Measurements from ENCODE around the gene HNRNPF.

The HNRNPF gene

DNA sequence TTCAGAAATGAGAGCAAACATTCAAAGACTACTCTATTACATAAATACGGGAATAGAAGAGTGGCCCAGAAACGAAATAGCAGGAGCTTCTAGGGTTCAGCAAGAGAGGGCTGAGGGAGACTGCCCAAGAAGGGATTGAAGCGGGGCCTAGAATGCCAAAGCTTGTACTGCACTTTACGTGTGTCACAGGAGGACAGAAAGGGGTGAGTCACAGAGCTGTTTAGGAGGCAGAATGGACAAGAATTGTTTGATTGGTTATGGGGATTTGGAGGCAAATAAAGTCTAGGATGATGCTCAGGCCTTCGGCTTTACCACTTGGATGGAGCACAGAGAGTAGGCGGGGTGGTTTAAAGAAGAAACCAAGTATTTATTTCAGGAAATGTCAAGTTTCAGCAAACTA is 48.9 kb downstream of the HNRNPF start:
- no peak overlapping the region for H3K4me3 ChIP-seq (ENCODE audit: control insufficient read depth in 1 of 7, extremely low read depth in 1 of 7, insufficient read depth in 4 of 7, low read depth in 2 of 7, low read length in 6 of 7)
- 96% methylated on average over 5 of the region's 6 CpGs for WGBS (ENCODE audit: insufficient coverage)
- no peaks in the 10 kb centered on the region for H3K9me3 ChIP-seq (ENCODE audit: control extremely low read depth in 1 of 5, control insufficient read depth in 4 of 5, insufficient read depth in 2 of 5, low read depth in 1 of 5, low read length in 4 of 5)
- peaks cover 0 to 19% (median 11%) of the 10 kb centered on the region in 4 experiments for H3K4me1 ChIP-seq (ENCODE audit: control extremely low read depth in 1 of 4, control insufficient read depth in 4 of 4, insufficient read depth in 4 of 4, low read length in 3 of 4)
- no peaks in the 10 kb centered on the region for H3K27me3 ChIP-seq (replicated peaks in 2 of 5; ENCODE audit: control insufficient read depth in 4 of 5, insufficient read depth in 5 of 5, low read length in 4 of 5)
- no peaks in the 10 kb centered on the region for H3K36me3 ChIP-seq (ENCODE audit: control insufficient read depth in 4 of 4, insufficient read depth in 4 of 4, low read length in 3 of 4)
- ChIA-PET CTCF (interaction anchor here (0.8 to 2.1 kb wide), 5 partner anchors 10 to 155 kb away, joined by 3 to 10 read pairs (median 3); no protein-coding TSS in a partner anchor), POLR2A (interaction anchor here (0.7 kb wide), 1 partner anchor 243 kb away, joined by 3 read pairs; no protein-coding TSS in a partner anchor)
- DNase-seq: no peak
- H3K27ac ChIP-seq (ENCODE audit: insufficient read depth in 1 of 2, low read depth in 1 of 2, low read length in 2 of 2, poor library complexity in 1 of 2, severe bottlenecking in 2 of 2): no peak overlapping the region

GRCh38 chr10:43355749-43356371 is 53.1 kb downstream of the HNRNPF start:
- Histone ChIP-seq H3K27me3 (replicated peaks in 2 of 5; ENCODE audit: control insufficient read depth in 4 of 5, insufficient read depth in 5 of 5, low read length in 4 of 5) (peaks cover 0 to 6% (median 0%) of the 10 kb centered on the region in 5 experiments), H3K36me3 (ENCODE audit: control insufficient read depth in 4 of 4, insufficient read depth in 4 of 4, low read length in 3 of 4) (no peaks in the 10 kb centered on the region), H3K4me1 (ENCODE audit: control extremely low read depth in 1 of 4, control insufficient read depth in 4 of 4, insufficient read depth in 4 of 4, low read length in 3 of 4) (peaks cover 0 to 5% (median under 1%) of the 10 kb centered on the region in 4 experiments), H3K9me3 (ENCODE audit: control extremely low read depth in 1 of 5, control insufficient read depth in 4 of 5, insufficient read depth in 2 of 5, low read depth in 1 of 5, low read length in 4 of 5) (no peaks in the 10 kb centered on the region), H3K4me3 (ENCODE audit: control insufficient read depth in 1 of 7, extremely low read depth in 1 of 7, insufficient read depth in 4 of 7, low read depth in 2 of 7, low read length in 6 of 7) (no peak overlapping the region), H3K27ac (ENCODE audit: insufficient read depth in 1 of 2, low read depth in 1 of 2, low read length in 2 of 2, poor library complexity in 1 of 2, severe bottlenecking in 2 of 2) (no peak overlapping the region)
- CTCF ChIA-PET: interaction anchor here (1.5 to 2.3 kb wide), 2 partner anchors 60 to 63 kb away, joined by 3 to 7 read pairs; no protein-coding TSS in a partner anchor
- POLR2A ChIA-PET: no interaction called here
- DNase-seq: no peak
- WGBS (ENCODE audit: insufficient coverage): 91% methylated on average over 4 of the region's 4 CpGs

DNA sequence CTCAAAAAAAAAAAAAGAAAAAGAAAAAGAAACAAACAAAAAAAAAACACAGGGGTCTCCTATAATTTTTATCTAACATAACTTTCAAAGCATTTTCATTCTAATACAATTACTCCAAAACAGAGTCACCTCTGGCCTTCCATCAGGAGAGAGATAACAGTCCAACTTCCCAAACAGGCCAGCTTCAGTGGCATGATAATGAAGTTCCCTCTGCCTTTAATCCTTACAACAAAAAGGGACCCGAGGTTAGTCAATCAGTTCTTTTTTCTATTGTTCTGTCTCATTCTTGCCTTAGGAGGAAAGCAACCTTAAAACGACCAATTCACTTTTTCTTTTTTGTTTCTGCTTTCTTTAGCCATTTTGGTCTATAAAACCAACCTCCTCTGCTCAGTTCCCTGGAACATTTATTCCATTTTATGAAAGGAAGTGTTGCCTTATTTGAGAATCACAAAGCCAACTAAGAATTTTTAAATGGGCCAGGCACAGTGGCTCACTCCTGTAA is 54.1 kb downstream of the HNRNPF start:
- WGBS (ENCODE audit: insufficient coverage): no CpG with 5 or more reads among the region's 2 CpGs
- no peak overlapping the region for H3K4me3 ChIP-seq (ENCODE audit: control insufficient read depth in 1 of 7, extremely low read depth in 1 of 7, insufficient read depth in 4 of 7, low read depth in 2 of 7, low read length in 6 of 7)
- no peaks in the 10 kb centered on the region for H3K9me3 ChIP-seq (ENCODE audit: control extremely low read depth in 1 of 5, control insufficient read depth in 4 of 5, insufficient read depth in 2 of 5, low read depth in 1 of 5, low read length in 4 of 5)
- H3K27me3 ChIP-seq (replicated peaks in 2 of 5; ENCODE audit: control insufficient read depth in 4 of 5, insufficient read depth in 5 of 5, low read length in 4 of 5): peaks cover 0 to 16% (median 4%) of the 10 kb centered on the region in 5 experiments
- CTCF ChIA-PET: interaction anchor here (1.2 to 2.7 kb wide), 4 partner anchors 8 to 106 kb away, joined by 3 to 11 read pairs (median 5); no protein-coding TSS in a partner anchor
- H3K27ac ChIP-seq (ENCODE audit: insufficient read depth in 1 of 2, low read depth in 1 of 2, low read length in 2 of 2, poor library complexity in 1 of 2, severe bottlenecking in 2 of 2): no peak overlapping the region
- peaks cover 0 to 9% (median 2%) of the 10 kb centered on the region in 4 experiments for H3K4me1 ChIP-seq (ENCODE audit: control extremely low read depth in 1 of 4, control insufficient read depth in 4 of 4, insufficient read depth in 4 of 4, low read length in 3 of 4)
- no peak for DNase-seq
- no peaks in the 10 kb centered on the region for H3K36me3 ChIP-seq (ENCODE audit: control insufficient read depth in 4 of 4, insufficient read depth in 4 of 4, low read length in 3 of 4)
- POLR2A ChIA-PET: no interaction called here

DNA sequence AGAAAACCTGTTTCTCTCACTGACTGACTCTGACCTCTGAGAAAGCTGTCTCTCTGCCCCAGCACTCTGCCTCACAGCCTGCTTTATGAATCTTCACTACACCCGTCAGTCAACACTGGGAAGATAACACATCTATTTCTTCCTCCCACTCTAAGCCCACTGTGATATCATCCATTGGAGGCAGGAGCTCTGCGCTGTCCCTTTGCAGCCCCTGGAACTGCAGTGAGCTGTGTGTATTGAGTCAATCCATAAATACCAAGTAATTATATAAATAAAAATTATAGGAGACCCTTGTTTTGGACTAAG is 54.7 kb downstream of the HNRNPF start:
- Histone ChIP-seq H3K9me3 (ENCODE audit: control extremely low read depth in 1 of 5, control insufficient read depth in 4 of 5, insufficient read depth in 2 of 5, low read depth in 1 of 5, low read length in 4 of 5) (no peaks in the 10 kb centered on the region), H3K4me3 (ENCODE audit: control insufficient read depth in 1 of 7, extremely low read depth in 1 of 7, insufficient read depth in 4 of 7, low read depth in 2 of 7, low read length in 6 of 7) (no peak overlapping the region), H3K27me3 (replicated peaks in 2 of 5; ENCODE audit: control insufficient read depth in 4 of 5, insufficient read depth in 5 of 5, low read length in 4 of 5) (peaks cover 0 to 19% (median 7%) of the 10 kb centered on the region in 5 experiments), H3K4me1 (ENCODE audit: control extremely low read depth in 1 of 4, control insufficient read depth in 4 of 4, insufficient read depth in 4 of 4, low read length in 3 of 4) (peaks cover 0 to 6% (median 2%) of the 10 kb centered on the region in 4 experiments), H3K27ac (ENCODE audit: insufficient read depth in 1 of 2, low read depth in 1 of 2, low read length in 2 of 2, poor library complexity in 1 of 2, severe bottlenecking in 2 of 2) (no peak overlapping the region), H3K36me3 (ENCODE audit: control insufficient read depth in 4 of 4, insufficient read depth in 4 of 4, low read length in 3 of 4) (no peaks in the 10 kb centered on the region)
- WGBS (ENCODE audit: insufficient coverage): 60% methylated on average over 1 of the region's 2 CpGs
- DNase-seq: no peak
- CTCF ChIA-PET: interaction anchor here (1.2 to 2.7 kb wide), 4 partner anchors 9 to 106 kb away, joined by 3 to 11 read pairs (median 5); no protein-coding TSS in a partner anchor
- POLR2A ChIA-PET: no interaction called here

GRCh38 chr10:43353495-43354329 is 55.3 kb downstream of the HNRNPF start:
- Histone ChIP-seq H3K9me3 (ENCODE audit: control extremely low read depth in 1 of 5, control insufficient read depth in 4 of 5, insufficient read depth in 2 of 5, low read depth in 1 of 5, low read length in 4 of 5) (no peaks in the 10 kb centered on the region), H3K27me3 (replicated peaks in 2 of 5; ENCODE audit: control insufficient read depth in 4 of 5, insufficient read depth in 5 of 5, low read length in 4 of 5) (peaks cover 0 to 19% (median 7%) of the 10 kb centered on the region in 5 experiments), H3K27ac (ENCODE audit: insufficient read depth in 1 of 2, low read depth in 1 of 2, low read length in 2 of 2, poor library complexity in 1 of 2, severe bottlenecking in 2 of 2) (no peak overlapping the region), H3K36me3 (ENCODE audit: control insufficient read depth in 4 of 4, insufficient read depth in 4 of 4, low read length in 3 of 4) (no peaks in the 10 kb centered on the region), H3K4me3 (ENCODE audit: control insufficient read depth in 1 of 7, extremely low read depth in 1 of 7, insufficient read depth in 4 of 7, low read depth in 2 of 7, low read length in 6 of 7) (no peak overlapping the region), H3K4me1 (ENCODE audit: control extremely low read depth in 1 of 4, control insufficient read depth in 4 of 4, insufficient read depth in 4 of 4, low read length in 3 of 4) (peaks cover 0 to 6% (median 2%) of the 10 kb centered on the region in 4 experiments)
- WGBS (ENCODE audit: insufficient coverage): 80% methylated on average over 1 of the region's 3 CpGs
- no peak for DNase-seq
- CTCF ChIA-PET: interaction anchor here (0.9 to 2.7 kb wide), 5 partner anchors 9 to 107 kb away, joined by 3 to 11 read pairs (median 4); no protein-coding TSS in a partner anchor
- POLR2A ChIA-PET: no interaction called here

- H3K36me3 ChIP-seq (ENCODE audit: control insufficient read depth in 4 of 4, insufficient read depth in 4 of 4, low read length in 3 of 4): no peaks in the 10 kb centered on the region
- no peak overlapping the region for H3K4me3 ChIP-seq (ENCODE audit: control insufficient read depth in 1 of 7, extremely low read depth in 1 of 7, insufficient read depth in 4 of 7, low read depth in 2 of 7, low read length in 6 of 7)
- DNase-seq: no peak
- ChIA-PET CTCF (interaction anchor here (0.9 to 2.7 kb wide), 2 partner anchors 60 to 79 kb away, joined by 3 to 11 read pairs; no protein-coding TSS in a partner anchor), POLR2A (no interaction called here)
- peaks cover 0 to 19% (median 7%) of the 10 kb centered on the region in 5 experiments for H3K27me3 ChIP-seq (replicated peaks in 2 of 5; ENCODE audit: control insufficient read depth in 4 of 5, insufficient read depth in 5 of 5, low read length in 4 of 5)
- H3K4me1 ChIP-seq (ENCODE audit: control extremely low read depth in 1 of 4, control insufficient read depth in 4 of 4, insufficient read depth in 4 of 4, low read length in 3 of 4): peaks cover 0 to 6% (median 2%) of the 10 kb centered on the region in 4 experiments
- no peak overlapping the region for H3K27ac ChIP-seq (ENCODE audit: insufficient read depth in 1 of 2, low read depth in 1 of 2, low read length in 2 of 2, poor library complexity in 1 of 2, severe bottlenecking in 2 of 2)
- H3K9me3 ChIP-seq (ENCODE audit: control extremely low read depth in 1 of 5, control insufficient read depth in 4 of 5, insufficient read depth in 2 of 5, low read depth in 1 of 5, low read length in 4 of 5): no peaks in the 10 kb centered on the region
- 96% methylated on average over 6 of the region's 7 CpGs for WGBS (ENCODE audit: insufficient coverage)
Observed at GRCh38 chr10:43352951-43353350, 56.0 kb downstream of the HNRNPF start.

All from common myeloid progenitor, CD34-positive (primary cell).